Measurements from ENCODE around the gene SH3GL2.

Gene SH3GL2

GRCh38 chr9:17719053-17719452 lies 140.2 kb downstream of the SH3GL2 start:
- Mint-ChIP-seq H3K9me3 (peaks cover 11 to 26% of the 10 kb centered on the region in 2 donors), H3K27me3 (no peaks in the 10 kb centered on the region), H3K4me1 (ENCODE audit: low read depth in 2 of 2) (no peaks in the 10 kb centered on the region), H3K4me3 (no peak overlapping the region), H3K27ac (no peak overlapping the region), H3K36me3 (ENCODE audit: insufficient read depth) (no peaks in the 10 kb centered on the region)
- DNase-seq, result no peak
- ATAC-seq (replicated peaks), result no peak

GRCh38 chr9:17721954-17722353 lies 143.1 kb downstream of the SH3GL2 start:
- no peaks in the 10 kb centered on the region for H3K27me3 Mint-ChIP-seq
- ATAC-seq (replicated peaks) (no peak), DNase-seq (no peak)
- no peaks in the 10 kb centered on the region for H3K4me1 Mint-ChIP-seq (ENCODE audit: low read depth in 2 of 2)
- H3K36me3 Mint-ChIP-seq (ENCODE audit: insufficient read depth), result no peaks in the 10 kb centered on the region
- H3K4me3 Mint-ChIP-seq, result no peak overlapping the region
- no peak overlapping the region for H3K27ac Mint-ChIP-seq
- peaks cover 17 to 36% of the 10 kb centered on the region in 2 donors for H3K9me3 Mint-ChIP-seq

GRCh38 chr9:17723656-17724055 lies 144.8 kb downstream of the SH3GL2 start:
- ATAC-seq (replicated peaks) (no peak), DNase-seq (no peak)
- Mint-ChIP-seq H3K9me3 (peaks cover 20 to 29% of the 10 kb centered on the region in 2 donors), H3K36me3 (ENCODE audit: insufficient read depth) (peaks cover 2% of the 10 kb centered on the region), H3K4me1 (ENCODE audit: low read depth in 2 of 2) (no peaks in the 10 kb centered on the region), H3K4me3 (no peak overlapping the region), H3K27me3 (no peaks in the 10 kb centered on the region), H3K27ac (no peak overlapping the region)

- DNase-seq (no peak), ATAC-seq (replicated peaks) (no peak)
- H3K27ac Mint-ChIP-seq, result no peak overlapping the region
- H3K9me3 Mint-ChIP-seq, result peaks cover 21 to 29% of the 10 kb centered on the region in 2 donors
- no peaks in the 10 kb centered on the region for H3K27me3 Mint-ChIP-seq
- H3K4me1 Mint-ChIP-seq (ENCODE audit: low read depth in 2 of 2), result no peaks in the 10 kb centered on the region
- H3K4me3 Mint-ChIP-seq, result no peak overlapping the region
- peaks cover 2% of the 10 kb centered on the region for H3K36me3 Mint-ChIP-seq (ENCODE audit: insufficient read depth)
Measured at GRCh38 chr9:17725399-17726010, 146.6 kb downstream of the SH3GL2 start.

GRCh38 chr9:17726298-17726697 lies 147.4 kb downstream of the SH3GL2 start:
- no peaks in the 10 kb centered on the region for H3K4me1 Mint-ChIP-seq (ENCODE audit: low read depth in 2 of 2)
- no peaks in the 10 kb centered on the region for H3K27me3 Mint-ChIP-seq
- H3K27ac Mint-ChIP-seq, result no peak overlapping the region
- ATAC-seq (replicated peaks) (no peak), DNase-seq (no peak)
- H3K36me3 Mint-ChIP-seq (ENCODE audit: insufficient read depth), result peaks cover 2% of the 10 kb centered on the region
- no peak overlapping the region for H3K4me3 Mint-ChIP-seq
- peaks cover 24 to 29% of the 10 kb centered on the region in 2 donors for H3K9me3 Mint-ChIP-seq

- Mint-ChIP-seq H3K4me3 (no peak overlapping the region), H3K36me3 (ENCODE audit: insufficient read depth) (peaks cover 2% of the 10 kb centered on the region), H3K9me3 (peaks cover 20 to 23% of the 10 kb centered on the region in 2 donors), H3K27me3 (no peaks in the 10 kb centered on the region), H3K27ac (no peak overlapping the region), H3K4me1 (ENCODE audit: low read depth in 2 of 2) (no peaks in the 10 kb centered on the region)
- DNase-seq (no peak), ATAC-seq (replicated peaks) (no peak)
Measured at GRCh38 chr9:17730899-17731298, 152.0 kb downstream of the SH3GL2 start.

GRCh38 chr9:17731308-17731707 lies 152.4 kb downstream of the SH3GL2 start:
- Mint-ChIP-seq H3K36me3 (ENCODE audit: insufficient read depth) (peaks cover 2% of the 10 kb centered on the region), H3K27me3 (no peaks in the 10 kb centered on the region), H3K27ac (no peak overlapping the region), H3K4me1 (ENCODE audit: low read depth in 2 of 2) (no peaks in the 10 kb centered on the region), H3K9me3 (peaks cover 18 to 19% of the 10 kb centered on the region in 2 donors), H3K4me3 (no peak overlapping the region)
- DNase-seq (no peak), ATAC-seq (replicated peaks) (no peak)

GRCh38 chr9:17734674-17735073 lies 155.8 kb downstream of the SH3GL2 start:
- Mint-ChIP-seq H3K27ac (no peak overlapping the region), H3K36me3 (ENCODE audit: insufficient read depth) (no peaks in the 10 kb centered on the region), H3K4me1 (ENCODE audit: low read depth in 2 of 2) (no peaks in the 10 kb centered on the region), H3K27me3 (no peaks in the 10 kb centered on the region), H3K9me3 (peaks cover 18 to 19% of the 10 kb centered on the region in 2 donors), H3K4me3 (no peak overlapping the region)
- DNase-seq (no peak), ATAC-seq (replicated peaks) (no peak)

- Mint-ChIP-seq H3K36me3 (ENCODE audit: insufficient read depth) (no peaks in the 10 kb centered on the region), H3K9me3 (peaks cover 17 to 19% of the 10 kb centered on the region in 2 donors), H3K27me3 (no peaks in the 10 kb centered on the region), H3K27ac (no peak overlapping the region), H3K4me1 (ENCODE audit: low read depth in 2 of 2) (no peaks in the 10 kb centered on the region), H3K4me3 (no peak overlapping the region)
- DNase-seq (no peak), ATAC-seq (replicated peaks) (no peak)
Measured at GRCh38 chr9:17735859-17736258, 157.0 kb downstream of the SH3GL2 start.

GRCh38 chr9:17739022-17739421 lies 160.2 kb downstream of the SH3GL2 start:
- no peak overlapping the region for H3K27ac Mint-ChIP-seq
- DNase-seq (no peak), ATAC-seq (replicated peaks) (no peak)
- H3K4me1 Mint-ChIP-seq (ENCODE audit: low read depth in 2 of 2), result no peaks in the 10 kb centered on the region
- no peaks in the 10 kb centered on the region for H3K36me3 Mint-ChIP-seq (ENCODE audit: insufficient read depth)
- no peaks in the 10 kb centered on the region for H3K27me3 Mint-ChIP-seq
- peaks cover 11 to 25% of the 10 kb centered on the region in 2 donors for H3K9me3 Mint-ChIP-seq
- H3K4me3 Mint-ChIP-seq, result no peak overlapping the region

GRCh38 chr9:17739736-17740135 lies 160.9 kb downstream of the SH3GL2 start:
- ATAC-seq (replicated peaks), result no peak
- H3K27me3 Mint-ChIP-seq, result no peaks in the 10 kb centered on the region

GRCh38 chr9:17742067-17742466 lies 163.2 kb downstream of the SH3GL2 start:
- H3K27ac Mint-ChIP-seq, result no peak overlapping the region
- H3K4me3 Mint-ChIP-seq, result no peak overlapping the region
- H3K36me3 Mint-ChIP-seq (ENCODE audit: insufficient read depth), result no peaks in the 10 kb centered on the region
- DNase-seq (no peak), ATAC-seq (replicated peaks) (no peak)
- peaks cover 7 to 19% of the 10 kb centered on the region in 2 donors for H3K9me3 Mint-ChIP-seq
- H3K4me1 Mint-ChIP-seq (ENCODE audit: low read depth in 2 of 2), result no peaks in the 10 kb centered on the region
- no peaks in the 10 kb centered on the region for H3K27me3 Mint-ChIP-seq

More at GRCh38 chr9:17739736-17740135, 160.9 kb downstream of the SH3GL2 start:
- Mint-ChIP-seq H3K27ac (no peak overlapping the region), H3K9me3 (peaks cover 11 to 23% of the 10 kb centered on the region in 2 donors), H3K4me1 (ENCODE audit: low read depth in 2 of 2) (no peaks in the 10 kb centered on the region), H3K36me3 (ENCODE audit: insufficient read depth) (no peaks in the 10 kb centered on the region), H3K4me3 (no peak overlapping the region)
- DNase-seq, result no peak

GRCh38 chr9:17744786-17745185 lies 165.9 kb downstream of the SH3GL2 start:
- Mint-ChIP-seq H3K4me1 (ENCODE audit: low read depth in 2 of 2) (no peaks in the 10 kb centered on the region), H3K4me3 (no peak overlapping the region), H3K9me3 (peaks cover 10 to 14% of the 10 kb centered on the region in 2 donors), H3K36me3 (ENCODE audit: insufficient read depth) (no peaks in the 10 kb centered on the region), H3K27ac (no peak overlapping the region), H3K27me3 (no peaks in the 10 kb centered on the region)
- ATAC-seq (replicated peaks), result no peak
- DNase-seq, result no peak

GRCh38 chr9:17750269-17750668 lies 171.4 kb downstream of the SH3GL2 start:
- ATAC-seq (replicated peaks) (no peak), DNase-seq (no peak)
- Mint-ChIP-seq H3K27me3 (no peaks in the 10 kb centered on the region), H3K9me3 (peaks cover 12 to 19% of the 10 kb centered on the region in 2 donors), H3K4me3 (no peak overlapping the region), H3K27ac (no peak overlapping the region), H3K36me3 (ENCODE audit: insufficient read depth) (no peaks in the 10 kb centered on the region), H3K4me1 (ENCODE audit: low read depth in 2 of 2) (no peaks in the 10 kb centered on the region)
